GM18508 (cell line): Measurements from ENCODE around the gene CCM2.

Source experiments
- ATAC-seq: cut with Tn5 transposase; IDR thresholded peaks from one replicate; pipeline ENCODE4 v1.9.1; 2021; ENCODE audit warnings: moderate number of reproducible peaks; ENCODE audit not compliant: insufficient read depth, unreplicated experiment

CCM2 gene

GRCh38 chr7:45089341-45089891 lies 89.4 kb downstream of the CCM2 start:
- ATAC-seq = no peak

- ATAC-seq = no peak
These were observed 92.3 kb downstream of the CCM2 start for GRCh38 chr7:45092100-45092930.

GRCh38 chr7:45092931-45093235 lies 92.9 kb downstream of the CCM2 start:
- no peak for ATAC-seq

GRCh38 chr7:45098983-45099839 lies 99.2 kb downstream of the CCM2 start:
- no peak for ATAC-seq

GRCh38 chr7:45099891-45100760 lies 100.1 kb downstream of the CCM2 start:
- no peak for ATAC-seq

- no peak for ATAC-seq
These were observed 100.9 kb downstream of the CCM2 start for GRCh38 chr7:45100761-45101480.

- ATAC-seq = no peak
These were observed 101.7 kb downstream of the CCM2 start for GRCh38 chr7:45101748-45102147.

- no peak for ATAC-seq
These were observed 103.0 kb downstream of the CCM2 start for GRCh38 chr7:45102785-45103712.

- ATAC-seq = no peak
These were observed 104.2 kb downstream of the CCM2 start for GRCh38 chr7:45103958-45104843.

GRCh38 chr7:45104844-45105587 lies 105.0 kb downstream of the CCM2 start:
- ATAC-seq = no peak

- ATAC-seq = no peak
These were observed 105.7 kb downstream of the CCM2 start for GRCh38 chr7:45105588-45106188.

GRCh38 chr7:45106820-45107219 lies 106.8 kb downstream of the CCM2 start:
- ATAC-seq = no peak

GRCh38 chr7:45107356-45107755 lies 107.4 kb downstream of the CCM2 start:
- no peak for ATAC-seq

- ATAC-seq = no peak
These were observed 108.9 kb downstream of the CCM2 start for GRCh38 chr7:45108863-45109262.

- ATAC-seq = peak; percentile 66
These were observed 111.6 kb downstream of the CCM2 start, which contains the start of gene TBRG4 for GRCh38 chr7:45111298-45112223. Gene TBRG4 (minus strand): TSS chr7:45111697. CDS start chr7:45109237, 2,460 bp downstream.
